Left ventricle myocardium inferior (tissue), 1 donor: ENCODE results near the gene AATK. TPM values are rescaled to one million over a fixed set of nuclear protein-coding genes. Genes with fewer than 3 reads are reported as not detected.

Experiments
- DNase-seq: peaks from one replicate; pipeline ENCODE4 v3.0.0-alpha.2; 2020
- H3K27ac ChIP-seq: fragments of 200-600 bp; replicated peaks from 2 replicates; pipeline ENCODE4 v1.8.0; 2021
- H3K27me3 ChIP-seq: fragments of 200-600 bp; 2 replicates; pipeline ENCODE4 v1.8.0; 2021; ENCODE audit warnings: low read depth
- H3K36me3 ChIP-seq: fragments of 200-600 bp; 2 replicates; pipeline ENCODE4 v1.8.0; 2021
- H3K4me1 ChIP-seq: fragments of 200-600 bp; 2 replicates; pipeline ENCODE4 v1.8.0; 2021
- H3K4me3 ChIP-seq: fragments of 200-600 bp; 2 replicates; pipeline ENCODE4 v1.8.0; 2021; ENCODE audit warnings: mild to moderate bottlenecking, moderate library complexity
- H3K9me3 ChIP-seq: fragments of 200-600 bp; replicated peaks from 2 replicates; pipeline ENCODE4 v1.8.0; 2021
- CTCF ChIP-seq: fragments of 200-600 bp; IDR thresholded peaks from 2 replicates; pipeline ENCODE4 v1.8.0; 2021; ENCODE audit warnings: antibody characterized with exemption, mild to moderate bottlenecking, borderline replicate concordance
- intact Hi-C: fragments of 100-400 bp; cut with micrococcal nuclease; formaldehyde crosslinking; loops from one replicate; pipeline ENCODE4 v1.11.0; 2022
- total RNA-seq: library from RNA; stranded (reverse); fragmentation: NEBNext Ultra II Directional; extraction: Animal tissue kit (Norgen Biotek cat#: 25700); gene quantifications from one replicate; pipeline ENCODE4 v1.2.1, GENCODE V29; 2021
- donor health status: DM: no; HTN: yes; CAD: no; lungs with severe emphysema.

AATK gene
- total RNA-seq, 1 donor from 2014 or later = 2.3 TPM

- H3K36me3 ChIP-seq = peaks cover 6% of the 10 kb centered on the region
- intact Hi-C loops = no loop called here
- no peaks in the 10 kb centered on the region for H3K27me3 ChIP-seq
- no peaks in the 10 kb centered on the region for H3K9me3 ChIP-seq
- H3K27ac ChIP-seq = no peak overlapping the region
- no peak for TF ChIP-seq CTCF
- DNase-seq = no peak
- no peak overlapping the region for H3K4me3 ChIP-seq
- peaks cover 3% of the 10 kb centered on the region for H3K4me1 ChIP-seq
These were observed 38.6 kb upstream of the AATK start for GRCh38 chr17:81204578-81204977.

GRCh38 chr17:81203136-81203535 lies 37.1 kb upstream of the AATK start:
- intact Hi-C loops = no loop called here
- TF ChIP-seq CTCF = no peak
- DNase-seq = no peak
- Histone ChIP-seq H3K27me3 (no peaks in the 10 kb centered on the region), H3K36me3 (peaks cover 19% of the 10 kb centered on the region), H3K9me3 (no peaks in the 10 kb centered on the region), H3K4me1 (peaks cover 10% of the 10 kb centered on the region), H3K27ac (no peak overlapping the region), H3K4me3 (no peak overlapping the region)

GRCh38 chr17:81202318-81202717 lies 36.3 kb upstream of the AATK start:
- H3K36me3 ChIP-seq = peaks cover 24% of the 10 kb centered on the region
- peaks cover 18% of the 10 kb centered on the region for H3K4me1 ChIP-seq
- H3K27ac ChIP-seq = no peak overlapping the region
- no peaks in the 10 kb centered on the region for H3K9me3 ChIP-seq
- intact Hi-C loops = no loop called here
- no peak for DNase-seq
- H3K4me3 ChIP-seq = no peak overlapping the region
- H3K27me3 ChIP-seq = no peaks in the 10 kb centered on the region
- no peak for TF ChIP-seq CTCF

GRCh38 chr17:81200695-81201580 lies 34.9 kb upstream of the AATK start:
- Histone ChIP-seq H3K4me1 (peaks cover 29% of the 10 kb centered on the region), H3K4me3 (no peak overlapping the region), H3K36me3 (peaks cover 18% of the 10 kb centered on the region), H3K9me3 (no peaks in the 10 kb centered on the region), H3K27me3 (no peaks in the 10 kb centered on the region), H3K27ac (no peak overlapping the region)
- no peak for DNase-seq
- intact Hi-C loops = no loop called here
- peak; percentile 75 for TF ChIP-seq CTCF

GRCh38 chr17:81200201-81200600 lies 34.2 kb upstream of the AATK start:
- intact Hi-C loops = no loop called here
- Histone ChIP-seq H3K4me1 (peaks cover 37% of the 10 kb centered on the region), H3K27me3 (no peaks in the 10 kb centered on the region), H3K9me3 (no peaks in the 10 kb centered on the region), H3K36me3 (peaks cover 18% of the 10 kb centered on the region), H3K4me3 (no peak overlapping the region), H3K27ac (no peak overlapping the region)
- no peak for TF ChIP-seq CTCF
- DNase-seq = no peak
